IMR-90 (cell line): ENCODE data around the gene ABCC8. TPM values are rescaled to one million over a fixed set of nuclear protein-coding genes. Genes with fewer than 3 reads are reported as not detected.

Source experiments
- ATAC-seq: fragments of 200-7000 bp; cut with Tn5 transposase; 2 replicates; pipeline ENCODE4 v1.9.1; 2020; ENCODE audit warnings: low read depth, mild to moderate bottlenecking, moderate library complexity
- BruUV-seq: library from RNA; stranded (reverse); fragments of 400-500 nt; replicated peaks from 2 replicates; lab custom pipeline; 2021; lab: Mats Ljungman, UMichigan
- CTCF ChIA-PET: fragments of 300-600 bp; formaldehyde crosslinking; extraction: SDS; loops from one replicate; lab custom pipeline; 2021; ENCODE audit warnings: antibody characterized with exemption; lab: Yijun Ruan, JAX
- POLR2A ChIA-PET: fragments of 300-600 bp; sonication (Branson Sonifier 250); formaldehyde crosslinking; loops from one replicate; lab custom pipeline; 2022; ENCODE audit warnings: antibody characterized with exemption; ENCODE audit not compliant: unreplicated experiment; lab: Charles Lee
- DNase-seq: peaks from one replicate; pipeline ENCODE4 v3.0.0; 2013
- H2AFZ ChIP-seq: replicated peaks from 2 replicates; pipeline ENCODE3; 2013; ENCODE audit warnings: low read length, mild to moderate bottlenecking; ENCODE audit not compliant: poor library complexity
- H2AK5ac ChIP-seq: 2 replicates; pipeline ENCODE4 v1.6.1; 2013; ENCODE audit warnings: low read depth, low read length, inconsistent platforms
- H2AK9ac ChIP-seq: replicated peaks from 2 replicates; pipeline ENCODE3; 2013; ENCODE audit warnings: mild to moderate bottlenecking, low read depth, low read length, moderate library complexity; ENCODE audit not compliant: poor library complexity
- H2BK120ac ChIP-seq: 2 replicates; pipeline ENCODE4 v1.6.1; 2013; ENCODE audit warnings: low read depth, low read length, inconsistent platforms
- H2BK15ac ChIP-seq: 3 replicates; pipeline ENCODE4 v1.6.1; 2013; ENCODE audit warnings: low read depth, low read length, inconsistent platforms
- H2BK20ac ChIP-seq: 2 replicates; pipeline ENCODE4 v1.6.1; 2013; ENCODE audit warnings: low read depth, mild to moderate bottlenecking, inconsistent platforms, low read length, moderate library complexity
- H2BK5ac ChIP-seq: 2 replicates; pipeline ENCODE4 v1.6.1; 2013; ENCODE audit warnings: mild to moderate bottlenecking, low read depth, low read length, inconsistent platforms; ENCODE audit not compliant: poor library complexity, severe bottlenecking
- H3K14ac ChIP-seq: replicated peaks from 2 replicates; pipeline ENCODE4 v1.6.1; 2013; ENCODE audit warnings: low read depth, low read length, inconsistent platforms
- H3K18ac ChIP-seq: 2 replicates; pipeline ENCODE4 v1.6.1; 2013; ENCODE audit warnings: low read depth, low read length, control low read depth
- H3K23ac ChIP-seq: 2 replicates; pipeline ENCODE4 v1.6.1; 2013; ENCODE audit warnings: low read depth, low read length, inconsistent platforms
- H3K27ac ChIP-seq: 2 replicates; pipeline ENCODE4 v1.5.1; 2013; ENCODE audit warnings: mild to moderate bottlenecking, control low read depth, low read length; ENCODE audit not compliant: insufficient read depth
- H3K27me3 ChIP-seq: 2 replicates; pipeline ENCODE4 v1.6.1; 2013; ENCODE audit warnings: low read length; ENCODE audit not compliant: control insufficient read depth, insufficient read depth
- H3K36me3 ChIP-seq: 2 replicates; pipeline ENCODE4 v1.6.1; 2013; ENCODE audit warnings: low read length, mixed read lengths; ENCODE audit not compliant: control insufficient read depth, insufficient read depth
- H3K4ac ChIP-seq: 2 replicates; pipeline ENCODE4 v1.6.1; 2013; ENCODE audit warnings: low read depth, low read length, inconsistent platforms
- H3K4me1 ChIP-seq: 2 replicates; pipeline ENCODE4 v1.6.1; 2013; ENCODE audit warnings: low read length, mixed read lengths; ENCODE audit not compliant: control insufficient read depth, insufficient read depth
- H3K4me2 ChIP-seq: 2 replicates; pipeline ENCODE4 v1.6.1; 2013; ENCODE audit warnings: low read depth, mild to moderate bottlenecking, control low read depth, low read length, moderate library complexity
- H3K4me3 ChIP-seq: 2 replicates; pipeline ENCODE4 v1.5.1; 2013; ENCODE audit warnings: low read depth, mild to moderate bottlenecking, control low read depth, low read length, moderate library complexity; ENCODE audit not compliant: insufficient read depth
- H3K56ac ChIP-seq: 2 replicates; pipeline ENCODE4 v1.6.1; 2013; ENCODE audit warnings: low read length, inconsistent platforms; ENCODE audit not compliant: insufficient read depth; ENCODE audit errors: extremely low read depth
- H3K79me1 ChIP-seq, 2 experiments: 2 replicates each; pipeline ENCODE4 v1.6.1; 2013; ENCODE audit warnings: low read length in 2 of 2, inconsistent platforms in 1 of 2, low read depth in 1 of 2
- H3K9ac ChIP-seq: 2 replicates; pipeline ENCODE4 v1.6.1; 2013; ENCODE audit warnings: low read depth, low read length, control low read depth
- H3K9me1 ChIP-seq: 2 replicates; pipeline ENCODE4 v1.6.1; 2013; ENCODE audit warnings: low read length, inconsistent platforms; ENCODE audit not compliant: insufficient read depth
- H3K9me3 ChIP-seq: 2 replicates; pipeline ENCODE4 v1.6.1; 2013; ENCODE audit warnings: low read length; ENCODE audit not compliant: control insufficient read depth, insufficient read depth
- H4K20me1 ChIP-seq: 2 replicates; pipeline ENCODE4 v1.6.1; 2013; ENCODE audit warnings: low read length, inconsistent platforms; ENCODE audit not compliant: insufficient read depth
- H4K5ac ChIP-seq: 2 replicates; pipeline ENCODE4 v1.6.1; 2013; ENCODE audit warnings: mild to moderate bottlenecking, low read depth, low read length, control low read depth
- H4K8ac ChIP-seq, 2 experiments: 2 replicates each; pipeline ENCODE4 v1.6.1; 2013; ENCODE audit warnings: low read depth in 2 of 2, low read length in 2 of 2, control low read depth in 1 of 2, inconsistent platforms in 1 of 2
- H4K91ac ChIP-seq: 2 replicates; pipeline ENCODE4 v1.6.1; 2013; ENCODE audit warnings: low read depth, low read length, inconsistent platforms; ENCODE audit not compliant: insufficient read depth
- BHLHE40 ChIP-seq: fragments of 150-350 bp; IDR thresholded peaks from 2 replicates; pipeline ENCODE4 v1.6.1; 2016; ENCODE audit warnings: mild to moderate bottlenecking, low read depth, low read length
- CEBPB ChIP-seq: IDR thresholded peaks from 2 replicates; pipeline ENCODE4 v1.6.1; 2012; ENCODE audit warnings: low read depth, low read length, improper control_type of control experiment
- CHD1 ChIP-seq: IDR thresholded peaks from 2 replicates; pipeline ENCODE4 v1.6.1; 2012; ENCODE audit warnings: low read depth, low read length, improper control_type of control experiment
- CTCF ChIP-seq: conservative IDR thresholded peaks from 2 replicates; pipeline ENCODE4 v1.5.1; 2012; ENCODE audit warnings: mild to moderate bottlenecking, low read depth, low read length, improper control_type of control experiment
- FOS ChIP-seq: fragments of 150-350 bp; IDR thresholded peaks from 2 replicates; pipeline ENCODE4 v1.6.1; 2016; ENCODE audit warnings: low read depth, low read length
- MAFK ChIP-seq: IDR thresholded peaks from 2 replicates; pipeline ENCODE4 v1.6.1; 2012; ENCODE audit warnings: low read depth, low read length, improper control_type of control experiment
- MAZ ChIP-seq: IDR thresholded peaks from 2 replicates; pipeline ENCODE4 v1.6.1; 2012; ENCODE audit warnings: low read depth, mild to moderate bottlenecking, low read length, improper control_type of control experiment, moderate library complexity, borderline replicate concordance
- MXI1 ChIP-seq: IDR thresholded peaks from 2 replicates; pipeline ENCODE4 v1.6.1; 2012; ENCODE audit warnings: low read depth, mild to moderate bottlenecking, low read length, moderate library complexity, borderline replicate concordance
- NFE2L2 ChIP-seq: fragments of 150-350 bp; IDR thresholded peaks from 2 replicates; pipeline ENCODE4 v1.6.1; 2016; ENCODE audit warnings: low read depth, mild to moderate bottlenecking, low read length
- POLR2A ChIP-seq: IDR thresholded peaks from 2 replicates; pipeline ENCODE4 v1.6.1; 2012; ENCODE audit warnings: mild to moderate bottlenecking, low read depth, low read length
- RAD21 ChIP-seq: IDR thresholded peaks from 2 replicates; pipeline ENCODE4 v1.6.1; 2012; ENCODE audit warnings: low read length, improper control_type of control experiment
- RCOR1 ChIP-seq: IDR thresholded peaks from 2 replicates; pipeline ENCODE4 v1.6.1; 2012; ENCODE audit warnings: mild to moderate bottlenecking, low read length, improper control_type of control experiment; ENCODE audit not compliant: insufficient replicate concordance
- RFX5 ChIP-seq: IDR thresholded peaks from 2 replicates; pipeline ENCODE4 v1.8.0; 2012; ENCODE audit warnings: low read depth, mild to moderate bottlenecking, low read length, moderate library complexity
- SMC3 ChIP-seq: fragments of 150-350 bp; IDR thresholded peaks from 2 replicates; pipeline ENCODE4 v1.6.1; 2016; ENCODE audit warnings: low read depth, mild to moderate bottlenecking, antibody characterized with exemption, low read length, moderate library complexity
- USF2 ChIP-seq: fragments of 150-350 bp; IDR thresholded peaks from 2 replicates; pipeline ENCODE4 v1.6.1; 2017; ENCODE audit warnings: mild to moderate bottlenecking, antibody characterized with exemption, low read length, low read depth
- WGBS, 2 experiments: methylation state at CpG; one replicate each; pipeline versions ENCODE4 v1.1.5 to v1.1.7; 2013; ENCODE audit warnings: missing lambda C conversion rate in 2 of 2; ENCODE audit not compliant: insufficient read length in 1 of 2; ENCODE audit errors: extremely low coverage in 2 of 2; 5-methylcytosine and 5-hydroxymethylcytosine counted together
- dilution Hi-C: fragments of 300-500 bp; cut with HindIII; formaldehyde crosslinking; loops from one replicate; pipeline ENCODE4 v1.14.3; 2018; ENCODE audit warnings: low sequenced_read_pairs; ENCODE audit not compliant: unreplicated experiment
- in situ Hi-C: fragments of 300-500 bp; cut with MboI; formaldehyde crosslinking; loops from 3 replicates; pipeline ENCODE4 v1.14.3; 2019; ENCODE audit warnings: low sequenced_read_pairs, inconsistent platforms, mixed read lengths
- intact Hi-C: fragments of 100-400 bp; cut with micrococcal nuclease; formaldehyde crosslinking; loops from 2 replicates; pipeline ENCODE4 v1.10.0; 2022
- polyA plus RNA-seq, 3 experiments: library from polyadenylated mRNA; depleted of rRNA; stranded (reverse); fragments of >200 nt; gene quantifications; 2 replicates each; pipeline ENCODE4 v1.2.3, GENCODE V29; 2012; ENCODE audit warnings: low replicate concordance in 1 of 3
- total RNA-seq: library from RNA; depleted of rRNA; stranded (reverse); fragments of >200 nt; gene quantifications from 2 replicates; pipeline ENCODE4 v1.2.3, GENCODE V29; 2012
- TF ChIP-seq, protein P1 (sequence below): fragments of 150-350 bp; IDR thresholded peaks from 2 replicates; pipeline ENCODE4 v1.6.1; 2016; ENCODE audit warnings: low read depth, mild to moderate bottlenecking, low read length, moderate library complexity, borderline replicate concordance

Gene ABCC8
- total and polyA plus RNA-seq, 2 of the 4 experiments (the other 2 are of a cell fraction), result not detected

DNA sequence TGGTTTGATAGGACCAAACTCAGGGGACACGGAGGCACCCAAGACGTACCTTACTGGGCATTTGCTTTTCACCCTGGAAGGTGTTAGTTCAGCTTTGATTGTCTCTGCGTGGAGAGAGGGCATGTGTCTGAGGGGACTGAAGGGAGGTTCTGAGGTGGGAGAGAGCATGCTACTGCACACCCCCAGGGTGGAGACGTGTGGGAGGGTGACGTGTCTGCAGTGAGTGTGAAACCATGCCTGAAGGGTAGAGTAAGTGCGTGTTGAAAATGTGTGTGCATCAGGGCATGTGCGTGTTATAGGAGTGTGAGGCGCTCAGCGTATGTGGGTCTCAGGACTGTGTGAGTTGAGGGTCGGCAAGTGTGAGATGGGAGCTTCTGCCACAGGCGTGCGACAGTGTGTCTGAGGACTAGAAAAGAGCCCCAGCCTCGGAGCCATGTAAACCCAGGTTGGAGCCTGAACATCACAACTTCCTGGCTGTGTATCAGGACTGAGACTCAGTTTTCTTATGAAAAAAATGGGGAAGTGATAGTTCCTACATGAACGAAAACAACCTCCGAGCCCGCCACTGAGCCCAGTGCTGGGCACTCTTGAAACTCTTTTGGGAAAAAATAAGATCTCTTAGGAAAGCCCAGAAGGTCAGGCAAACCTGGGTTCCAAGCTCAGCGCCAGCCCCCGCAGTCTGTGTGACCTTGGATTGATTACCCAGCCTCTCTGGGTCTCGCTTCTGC, 76.4 kb downstream of the ABCC8 start:
- H2AK9ac ChIP-seq, result peak overlapping the region; percentile 11
- no peaks in the 10 kb centered on the region for H4K20me1 ChIP-seq
- no peak overlapping the region for H3K14ac ChIP-seq
- H2AFZ ChIP-seq, result peak overlapping the region; percentile 14
- in situ Hi-C loops (no loop called here), dilution Hi-C loops (no loop called here), intact Hi-C loops (no loop called here)
- H4K8ac ChIP-seq, result no peak overlapping the region
- H4K91ac ChIP-seq, result no peak overlapping the region
- DNase-seq (no peak), ATAC-seq (no peak)
- POLR2A ChIA-PET, result no interaction called here
- no peak overlapping the region for H3K56ac ChIP-seq
- H3K9me3 ChIP-seq, result no peaks in the 10 kb centered on the region
- H2BK120ac ChIP-seq, result no peak overlapping the region
- no peak overlapping the region for H3K9ac ChIP-seq
- CTCF ChIA-PET, result no interaction called here
- H3K79me1 ChIP-seq, result no peaks in the 10 kb centered on the region
- WGBS, 2 experiments, result 81% methylated on average over 8 of the region's 19 CpGs; no CpG with 5 or more reads in 1 of the 2 experiments
- no peak overlapping the region for H3K4me2 ChIP-seq
- H3K9me1 ChIP-seq, result no peaks in the 10 kb centered on the region
- no peaks in the 10 kb centered on the region for H3K36me3 ChIP-seq
- H2BK15ac ChIP-seq, result no peak overlapping the region
- no peak overlapping the region for H2BK5ac ChIP-seq
- no peak overlapping the region for H3K4ac ChIP-seq
- H4K5ac ChIP-seq, result no peak overlapping the region
- H2BK20ac ChIP-seq, result no peak overlapping the region
- H3K4me3 ChIP-seq, result no peak overlapping the region
- H3K23ac ChIP-seq, result no peak overlapping the region
- H3K27me3 ChIP-seq, result peaks cover 9% of the 10 kb centered on the region; the same call in 1 of the 2 replicates
- H3K4me1 ChIP-seq, result no peaks in the 10 kb centered on the region
- BruUV-seq, result no TSS peak
- no peak overlapping the region for H3K18ac ChIP-seq
- no peak overlapping the region for H2AK5ac ChIP-seq
- H3K27ac ChIP-seq, result no peak overlapping the region
- no peak for TF ChIP-seq CHD1
- no peak for TF ChIP-seq BHLHE40
- TF ChIP-seq NFE2L2, result no peak
- no peak for TF ChIP-seq USF2
- TF ChIP-seq RAD21, result no peak
- no peak for TF ChIP-seq RFX5
- no peak for TF ChIP-seq FOS
- TF ChIP-seq, protein P1, sequence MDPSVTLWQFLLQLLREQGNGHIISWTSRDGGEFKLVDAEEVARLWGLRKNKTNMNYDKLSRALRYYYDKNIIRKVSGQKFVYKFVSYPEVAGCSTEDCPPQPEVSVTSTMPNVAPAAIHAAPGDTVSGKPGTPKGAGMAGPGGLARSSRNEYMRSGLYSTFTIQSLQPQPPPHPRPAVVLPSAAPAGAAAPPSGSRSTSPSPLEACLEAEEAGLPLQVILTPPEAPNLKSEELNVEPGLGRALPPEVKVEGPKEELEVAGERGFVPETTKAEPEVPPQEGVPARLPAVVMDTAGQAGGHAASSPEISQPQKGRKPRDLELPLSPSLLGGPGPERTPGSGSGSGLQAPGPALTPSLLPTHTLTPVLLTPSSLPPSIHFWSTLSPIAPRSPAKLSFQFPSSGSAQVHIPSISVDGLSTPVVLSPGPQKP, result no peak
- TF ChIP-seq RCOR1, result no peak
- no peak for TF ChIP-seq MAZ
- no peak for TF ChIP-seq CTCF
- TF ChIP-seq SMC3, result no peak
- no peak for TF ChIP-seq MAFK
- no peak for TF ChIP-seq POLR2A
- TF ChIP-seq MXI1, result no peak
- no peak for TF ChIP-seq CEBPB
